GM13977 (cell line): ENCODE measurements around the gene HTR3A.

Experiments used
- DNase-seq: peaks from one replicate; pipeline ENCODE4 v3.0.0; 2012; ENCODE audit warnings: low spot score
- in situ Hi-C: fragments of 300-500 bp; cut with MboI; formaldehyde crosslinking; loops from one replicate; pipeline ENCODE4 v1.12.0; 2022; ENCODE audit warnings: low sequenced_read_pairs, low pct_unique_long_range_greater_than_20kb, mixed read lengths, inconsistent platforms; ENCODE audit not compliant: unreplicated experiment
- TF ChIP-seq, protein P1 (sequence below): IDR thresholded peaks from 2 replicates; pipeline ENCODE4 v1.5.1; 2012; ENCODE audit warnings: mild to moderate bottlenecking, control low read depth; ENCODE audit not compliant: insufficient read depth; ENCODE audit errors: extremely low read depth, missing control alignments

HTR3A gene

DNA sequence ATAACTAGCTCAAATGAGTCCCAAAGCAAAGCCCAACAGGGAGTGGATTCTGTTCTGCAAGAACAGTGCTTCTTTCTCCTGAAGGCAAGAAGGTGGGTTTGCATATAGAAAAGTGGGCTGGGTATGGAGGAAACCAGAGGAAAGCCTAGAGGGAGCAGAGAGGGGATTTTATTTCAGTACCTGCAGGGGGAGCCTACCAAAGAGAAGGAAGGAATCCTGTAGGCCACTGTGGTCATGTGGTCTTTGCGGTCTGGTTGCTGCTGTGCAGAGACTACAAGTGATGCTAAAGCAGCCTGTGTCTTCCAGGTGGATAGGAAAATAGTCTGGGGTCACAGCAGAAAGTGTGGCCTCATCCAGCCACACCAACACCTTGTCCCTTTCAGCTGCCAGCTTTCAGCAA, 51.4 kb downstream of the HTR3A start:
- no peak for DNase-seq
- TF ChIP-seq, protein P1, sequence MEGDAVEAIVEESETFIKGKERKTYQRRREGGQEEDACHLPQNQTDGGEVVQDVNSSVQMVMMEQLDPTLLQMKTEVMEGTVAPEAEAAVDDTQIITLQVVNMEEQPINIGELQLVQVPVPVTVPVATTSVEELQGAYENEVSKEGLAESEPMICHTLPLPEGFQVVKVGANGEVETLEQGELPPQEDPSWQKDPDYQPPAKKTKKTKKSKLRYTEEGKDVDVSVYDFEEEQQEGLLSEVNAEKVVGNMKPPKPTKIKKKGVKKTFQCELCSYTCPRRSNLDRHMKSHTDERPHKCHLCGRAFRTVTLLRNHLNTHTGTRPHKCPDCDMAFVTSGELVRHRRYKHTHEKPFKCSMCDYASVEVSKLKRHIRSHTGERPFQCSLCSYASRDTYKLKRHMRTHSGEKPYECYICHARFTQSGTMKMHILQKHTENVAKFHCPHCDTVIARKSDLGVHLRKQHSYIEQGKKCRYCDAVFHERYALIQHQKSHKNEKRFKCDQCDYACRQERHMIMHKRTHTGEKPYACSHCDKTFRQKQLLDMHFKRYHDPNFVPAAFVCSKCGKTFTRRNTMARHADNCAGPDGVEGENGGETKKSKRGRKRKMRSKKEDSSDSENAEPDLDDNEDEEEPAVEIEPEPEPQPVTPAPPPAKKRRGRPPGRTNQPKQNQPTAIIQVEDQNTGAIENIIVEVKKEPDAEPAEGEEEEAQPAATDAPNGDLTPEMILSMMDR = no peak
- in situ Hi-C loops = no loop called here

- no peak for DNase-seq
- in situ Hi-C loops = no loop called here
- TF ChIP-seq, protein P1 = no peak
Measured at GRCh38 chr11:114027391-114027790, 52.5 kb downstream of the HTR3A start.

GRCh38 chr11:114027926-114028325, 53.0 kb downstream of the HTR3A start:
- in situ Hi-C loops = no loop called here
- no peak for DNase-seq
- TF ChIP-seq, protein P1 = no peak

DNA sequence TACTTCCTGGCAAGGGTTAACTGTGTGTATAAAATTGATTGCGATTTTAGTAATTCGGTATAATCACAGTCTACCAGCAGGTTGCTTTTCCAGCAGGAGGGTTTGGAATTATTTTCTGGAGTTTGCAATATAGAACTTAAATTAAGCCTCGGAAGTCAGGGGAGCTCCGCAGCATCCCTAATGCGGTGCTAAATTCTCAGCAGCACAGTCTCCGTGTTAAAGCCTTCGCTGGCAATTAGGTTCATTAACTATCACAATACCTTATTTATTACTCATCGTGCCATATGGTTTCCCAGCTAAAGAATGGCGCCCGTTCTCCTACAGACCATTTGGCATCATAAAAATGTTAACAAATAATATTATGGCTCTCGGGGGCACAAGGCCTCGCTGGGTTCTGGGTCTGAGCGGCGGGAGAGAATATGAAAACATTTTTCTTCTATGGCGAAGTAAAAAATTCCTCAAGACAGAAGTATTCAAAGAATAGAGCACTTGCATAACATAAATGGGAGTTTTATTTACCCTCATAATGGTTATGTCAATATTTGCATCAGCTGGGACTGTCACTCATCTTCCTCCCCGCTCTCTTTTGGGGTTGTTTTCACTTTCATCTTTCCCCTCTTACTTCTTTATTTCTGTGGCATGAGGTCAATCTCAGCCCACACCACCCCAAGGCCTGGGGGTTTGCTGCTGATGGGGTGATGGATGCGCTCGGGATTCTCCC, 56.5 kb downstream of the HTR3A start:
- TF ChIP-seq, protein P1 = no peak
- DNase-seq = no peak
- in situ Hi-C loops = no loop called here

GRCh38 chr11:114031967-114032320, 57.0 kb downstream of the HTR3A start:
- TF ChIP-seq, protein P1 = no peak
- in situ Hi-C loops = no loop called here
- DNase-seq = no peak

- in situ Hi-C loops = no loop called here
- no peak for DNase-seq
- TF ChIP-seq, protein P1 = no peak
Measured at GRCh38 chr11:114033066-114033465, 58.2 kb downstream of the HTR3A start.

DNA sequence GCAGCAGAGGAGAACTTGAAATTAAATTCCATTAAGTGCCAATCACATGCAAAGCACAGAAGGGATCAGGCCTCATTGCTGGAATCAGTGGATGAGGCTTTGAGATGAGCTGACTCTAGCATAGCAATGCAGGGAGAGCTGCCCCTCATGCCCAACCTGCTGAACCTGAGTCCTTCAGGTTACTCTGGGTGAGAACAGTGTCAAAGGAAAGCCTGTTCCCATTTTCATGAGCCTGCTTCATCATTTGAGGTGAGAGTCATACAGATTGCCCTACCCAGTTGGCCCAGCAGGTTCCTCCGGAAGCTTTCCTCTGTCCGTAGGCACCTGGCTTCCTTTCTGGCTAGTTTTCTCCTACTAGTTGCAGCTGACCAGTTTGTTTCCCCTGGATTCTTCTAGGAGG, 58.7 kb downstream of the HTR3A start:
- TF ChIP-seq, protein P1 = no peak
- in situ Hi-C loops = no loop called here
- DNase-seq = no peak
